T47D (cell line): ENCODE measurements around the gene MAMDC2.
"Not testable (repeated sequence)": the region's sequence is repeated elsewhere in the genome, so short reads cannot be mapped to it uniquely, and the experiment has no call there.

ENCODE experiments used
- DNase-seq, 2 experiments: peaks; one replicate each; pipeline versions ENCODE4 v3.0.0 to v3.0.0-alpha.2; 2011 to 2012; ENCODE audit warnings: low read depth in 1 of 2, low spot score in 1 of 2
- JUND ChIP-seq: IDR thresholded peaks from 2 replicates; pipeline ENCODE4 v1.6.1; 2012; ENCODE audit warnings: low read depth
- in situ Hi-C: cut with HindIII; loops from 2 replicates; pipeline ENCODE4 v1.10.0; 2016; ENCODE audit warnings: low sequenced_read_pairs, low pct_unique_long_range_greater_than_20kb

MAMDC2 gene

GRCh38 chr9:70170151-70170790, 126.6 kb downstream of the MAMDC2 start:
- no peak for DNase-seq
- in situ Hi-C loops = no loop called here
- TF ChIP-seq JUND = no peak

GRCh38 chr9:70172532-70172931, 128.9 kb downstream of the MAMDC2 start:
- DNase-seq = no peak
- TF ChIP-seq JUND = no peak
- in situ Hi-C loops = no loop called here

- in situ Hi-C loops = no loop called here
- no peak for DNase-seq
- TF ChIP-seq JUND = no peak
Measured at GRCh38 chr9:70177121-70177520, 133.5 kb downstream of the MAMDC2 start.

- in situ Hi-C loops = no loop called here
- TF ChIP-seq JUND = no peak
- peak in 1 of 2 experiments; percentile 6 for DNase-seq
Measured at GRCh38 chr9:70192707-70193106, 149.1 kb downstream of the MAMDC2 start.

GRCh38 chr9:70195456-70195855, 151.8 kb downstream of the MAMDC2 start:
- in situ Hi-C loops = no loop called here
- TF ChIP-seq JUND = no peak
- no peak for DNase-seq

- no peak for DNase-seq
- in situ Hi-C loops = no loop called here
- no peak for TF ChIP-seq JUND
Measured at GRCh38 chr9:70197216-70198044, 153.8 kb downstream of the MAMDC2 start.

- DNase-seq, in situ Hi-C loops: not testable (repeated sequence)
Measured at GRCh38 chr9:70204743-70205142, 161.1 kb downstream of the MAMDC2 start.

- in situ Hi-C loops = no loop called here
- DNase-seq = peak in 1 of 2 experiments; percentile 59
- no peak for TF ChIP-seq JUND
Measured at GRCh38 chr9:70205366-70206020, 161.8 kb downstream of the MAMDC2 start.

- in situ Hi-C loops = no loop called here
- no peak for DNase-seq
- no peak for TF ChIP-seq JUND
Measured at GRCh38 chr9:70217029-70217428, 173.4 kb downstream of the MAMDC2 start.

- no peak for DNase-seq
- no peak for TF ChIP-seq JUND
- in situ Hi-C loops = no loop called here
Measured at GRCh38 chr9:70218767-70219166, 175.1 kb downstream of the MAMDC2 start.

GRCh38 chr9:70220216-70220615, 176.6 kb downstream of the MAMDC2 start:
- in situ Hi-C loops = no loop called here
- no peak for DNase-seq
- TF ChIP-seq JUND = no peak

GRCh38 chr9:70222354-70222753, 178.7 kb downstream of the MAMDC2 start:
- in situ Hi-C loops = no loop called here
- no peak for TF ChIP-seq JUND
- DNase-seq = no peak

GRCh38 chr9:70228118-70228517, 184.5 kb downstream of the MAMDC2 start:
- TF ChIP-seq JUND = no peak
- DNase-seq = no peak
- in situ Hi-C loops = no loop called here
